ENCODE data around the gene ZNF234. TPM values are rescaled to one million over a fixed set of nuclear protein-coding genes. Genes with fewer than 3 reads are reported as not detected.
A peak's percentile ranks its signal among the peaks of the same experiment; 100 is the strongest.

The ZNF234 gene
- polyA plus RNA-seq, 1 donor from 2014 or later: 9.1 TPM

DNA sequence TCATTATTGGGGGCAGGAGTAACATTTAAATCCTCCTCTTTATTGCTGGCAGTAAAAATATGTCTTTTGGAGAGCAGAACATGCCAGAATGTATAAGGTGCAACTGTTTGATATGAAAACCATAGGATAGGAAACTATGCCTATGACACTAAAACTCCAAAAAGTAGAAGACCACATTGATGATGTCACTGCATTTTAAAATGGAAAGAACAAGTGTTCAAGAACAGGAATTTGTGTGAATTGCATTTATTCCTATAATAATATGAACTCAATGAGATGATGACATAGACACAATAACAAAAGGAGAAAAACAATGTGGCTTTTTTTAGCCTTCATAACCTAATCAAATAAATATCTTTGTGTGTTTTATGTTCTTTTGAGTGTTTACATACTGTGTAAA lies 31.9 kb upstream of the ZNF234 start (continued):
- TF ChIP-seq TAF1 (IDR thresholded peaks at IDR 0.05; ENCODE audit: low read depth) (no peak), RAD21 (conservative IDR thresholded peaks at IDR 0.05) (no peak)

DNA sequence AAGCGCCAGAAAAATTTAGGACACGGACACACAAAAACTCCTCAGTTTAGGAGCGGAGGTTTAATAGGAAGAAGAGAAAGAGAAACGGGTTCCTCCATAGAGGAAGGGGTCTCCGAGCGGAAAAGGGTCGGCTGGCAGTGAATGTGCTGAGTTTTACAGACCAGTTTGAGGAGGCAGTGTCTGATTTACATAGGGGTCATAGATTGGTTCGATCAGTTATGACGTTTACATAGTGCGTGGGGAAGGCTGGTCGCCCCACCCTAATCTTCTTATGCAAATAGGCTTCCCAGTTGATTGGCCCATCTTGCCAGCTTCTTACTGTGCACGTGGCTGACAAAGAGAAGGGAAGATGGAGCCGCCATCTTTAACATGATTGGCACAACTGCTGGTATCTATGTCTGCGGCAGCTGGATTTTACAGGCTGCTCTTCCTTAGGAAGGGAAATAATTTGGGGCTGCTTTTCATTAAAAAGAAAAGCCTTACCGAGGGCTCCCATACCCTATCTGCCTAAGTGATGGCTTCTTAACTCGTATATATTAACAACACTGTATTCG lies 29.4 kb upstream of the ZNF234 start:
- peak overlapping the region; percentile 69 for H3K4me3 ChIP-seq (ENCODE audit: low read length)

DNA sequence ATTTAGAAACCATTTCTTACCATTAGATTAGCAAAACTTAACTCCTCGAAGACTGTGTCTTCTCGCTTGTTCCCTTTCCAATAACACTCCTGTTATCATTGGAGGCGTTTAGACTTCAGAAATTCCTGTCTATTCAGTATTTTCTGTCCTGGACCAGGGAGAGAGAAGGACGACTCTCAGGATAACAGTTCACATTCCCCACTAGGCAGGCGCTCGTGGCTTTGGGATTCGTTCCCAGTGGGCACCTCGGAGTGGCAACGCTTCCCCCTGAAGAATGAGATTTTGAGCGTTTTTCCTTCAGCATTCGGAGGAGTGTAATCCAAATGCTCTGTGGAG lies 28.6 kb upstream of the ZNF234 start:
- Histone ChIP-seq H3K4me3 (ENCODE audit: low read length) (peak overlapping the region; percentile 69), H3K9ac (ENCODE audit: low read length) (peak overlapping the region; percentile 55), H3K4me2 (ENCODE audit: low read length) (peak overlapping the region; percentile 72), H3K9me3 (ENCODE audit: low read length) (no peaks in the 10 kb centered on the region), H3K27me3 (ENCODE audit: insufficient read depth, low read depth, low read length) (no peaks in the 10 kb centered on the region), H4K20me1 (ENCODE audit: insufficient read depth) (no peaks in the 10 kb centered on the region), H3F3A (ENCODE audit: insufficient read depth, low read length, poor library complexity, severe bottlenecking) (no peaks in the 10 kb centered on the region), H3K36me3 (ENCODE audit: insufficient read depth, low read length) (peaks cover 8% of the 10 kb centered on the region), H3K79me2 (replicated peaks; ENCODE audit: insufficient read depth, low read length) (peaks cover 12% of the 10 kb centered on the region), H3K9me2 (ENCODE audit: insufficient read depth, low read length) (no peaks in the 10 kb centered on the region), H3K27ac (ENCODE audit: low read length) (peak overlapping the region; percentile 49), H2AFZ (ENCODE audit: low read depth, low read length) (peak overlapping the region; percentile 31)
- TF ChIP-seq EP300 (conservative IDR thresholded peaks at IDR 0.05; ENCODE audit: poor library complexity, severe bottlenecking): no peak
- no peak for TF ChIP-seq SMC3 (conservative IDR thresholded peaks at IDR 0.05; ENCODE audit: poor library complexity)
- TF ChIP-seq RAD21 (conservative IDR thresholded peaks at IDR 0.05): no peak

More for the DNA sequence above, 29.4 kb upstream of the ZNF234 start:
- Histone ChIP-seq H3K79me2 (replicated peaks; ENCODE audit: insufficient read depth, low read length) (peaks cover 12% of the 10 kb centered on the region), H3K36me3 (ENCODE audit: insufficient read depth, low read length) (peaks cover 15% of the 10 kb centered on the region), H3K9me2 (ENCODE audit: insufficient read depth, low read length) (no peaks in the 10 kb centered on the region), H2AFZ (ENCODE audit: low read depth, low read length) (no peak overlapping the region), H3K27ac (ENCODE audit: low read length) (peak overlapping the region; percentile 49), H3K4me2 (ENCODE audit: low read length) (peak overlapping the region; percentile 72), H3F3A (ENCODE audit: insufficient read depth, low read length, poor library complexity, severe bottlenecking) (no peaks in the 10 kb centered on the region), H3K9ac (ENCODE audit: low read length) (peak overlapping the region; percentile 55), H4K20me1 (ENCODE audit: insufficient read depth) (no peaks in the 10 kb centered on the region), H3K9me3 (ENCODE audit: low read length) (no peaks in the 10 kb centered on the region), H3K27me3 (ENCODE audit: insufficient read depth, low read depth, low read length) (no peaks in the 10 kb centered on the region)
- TF ChIP-seq POLR2AphosphoS5 (IDR thresholded peaks at IDR 0.05) (peak; percentile 10), SMC3 (conservative IDR thresholded peaks at IDR 0.05; ENCODE audit: poor library complexity) (no peak), EP300 (conservative IDR thresholded peaks at IDR 0.05; ENCODE audit: poor library complexity, severe bottlenecking) (no peak)

DNA sequence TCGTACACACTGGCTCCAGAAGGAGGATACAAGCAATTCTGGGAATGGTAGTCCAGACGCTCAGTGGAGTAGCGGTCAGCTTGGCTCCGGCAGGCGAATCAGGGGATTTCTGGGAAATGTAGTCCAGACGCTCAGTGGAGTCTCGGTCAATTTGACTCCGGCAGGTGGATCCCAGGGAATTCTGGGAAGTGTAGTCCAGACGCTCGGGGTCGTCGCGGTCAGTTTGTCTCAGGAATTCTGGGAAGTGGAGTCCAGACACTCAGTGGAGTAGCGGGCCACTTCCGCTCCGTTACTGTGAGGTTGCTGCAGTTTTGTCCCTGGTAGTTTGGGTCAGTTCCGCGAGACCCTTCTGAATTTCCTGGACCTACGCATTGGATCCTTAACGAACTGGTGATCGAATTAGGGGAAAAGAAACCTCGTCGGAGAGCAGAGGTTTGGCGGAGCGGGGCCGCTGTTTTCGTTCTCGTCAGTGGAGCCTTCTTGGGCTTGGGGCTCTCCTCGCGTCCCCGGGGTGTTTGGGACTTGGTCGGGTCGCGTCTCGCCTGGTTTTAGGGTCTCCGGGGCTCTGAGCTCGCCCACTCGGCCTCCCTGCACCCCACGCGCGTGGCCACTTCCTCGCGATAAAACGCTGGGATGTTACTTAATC lies 28.1 kb upstream of the ZNF234 start, which contains the start of gene ZNF225:
Gene ZNF225 (plus strand): TSS at position 262 of the 646 bp plus-strand sequence. CDS start 2,429 bp downstream, outside the sequence.
- H3K9ac ChIP-seq (ENCODE audit: low read length): peak within 1 kb of the TSS; percentile 66
- peak within 1 kb of the TSS; percentile 69 for H3K4me3 ChIP-seq (ENCODE audit: low read length)
- H3K9me2 ChIP-seq (ENCODE audit: insufficient read depth, low read length): no peaks in the 10 kb centered on the region
- peaks cover 12% of the 10 kb centered on the region for H3K79me2 ChIP-seq (replicated peaks; ENCODE audit: insufficient read depth, low read length)
- H3K27me3 ChIP-seq (ENCODE audit: insufficient read depth, low read depth, low read length): no peaks in the 10 kb centered on the region
- TF ChIP-seq, protein P1, sequence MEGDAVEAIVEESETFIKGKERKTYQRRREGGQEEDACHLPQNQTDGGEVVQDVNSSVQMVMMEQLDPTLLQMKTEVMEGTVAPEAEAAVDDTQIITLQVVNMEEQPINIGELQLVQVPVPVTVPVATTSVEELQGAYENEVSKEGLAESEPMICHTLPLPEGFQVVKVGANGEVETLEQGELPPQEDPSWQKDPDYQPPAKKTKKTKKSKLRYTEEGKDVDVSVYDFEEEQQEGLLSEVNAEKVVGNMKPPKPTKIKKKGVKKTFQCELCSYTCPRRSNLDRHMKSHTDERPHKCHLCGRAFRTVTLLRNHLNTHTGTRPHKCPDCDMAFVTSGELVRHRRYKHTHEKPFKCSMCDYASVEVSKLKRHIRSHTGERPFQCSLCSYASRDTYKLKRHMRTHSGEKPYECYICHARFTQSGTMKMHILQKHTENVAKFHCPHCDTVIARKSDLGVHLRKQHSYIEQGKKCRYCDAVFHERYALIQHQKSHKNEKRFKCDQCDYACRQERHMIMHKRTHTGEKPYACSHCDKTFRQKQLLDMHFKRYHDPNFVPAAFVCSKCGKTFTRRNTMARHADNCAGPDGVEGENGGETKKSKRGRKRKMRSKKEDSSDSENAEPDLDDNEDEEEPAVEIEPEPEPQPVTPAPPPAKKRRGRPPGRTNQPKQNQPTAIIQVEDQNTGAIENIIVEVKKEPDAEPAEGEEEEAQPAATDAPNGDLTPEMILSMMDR (IDR thresholded peaks at IDR 0.05; ENCODE audit: poor library complexity, severe bottlenecking): peak; percentile 45
- peak; percentile 59 for TF ChIP-seq POLR2AphosphoS5 (IDR thresholded peaks at IDR 0.05)
- TF ChIP-seq SMC3 (conservative IDR thresholded peaks at IDR 0.05; ENCODE audit: poor library complexity): peak; percentile 30
- peak; percentile 53 for TF ChIP-seq TAF1 (IDR thresholded peaks at IDR 0.05; ENCODE audit: low read depth)
- TF ChIP-seq MXI1 (conservative IDR thresholded peaks at IDR 0.05; ENCODE audit: poor library complexity, severe bottlenecking): peak; percentile 80
- TF ChIP-seq EZH2 (IDR thresholded peaks at IDR 0.05; ENCODE audit: borderline replicate concordance, insufficient read depth, low read length, poor library complexity, severe bottlenecking): no peak
- TF ChIP-seq RAD21 (conservative IDR thresholded peaks at IDR 0.05): peak; percentile 23
- TF ChIP-seq, protein P2, sequence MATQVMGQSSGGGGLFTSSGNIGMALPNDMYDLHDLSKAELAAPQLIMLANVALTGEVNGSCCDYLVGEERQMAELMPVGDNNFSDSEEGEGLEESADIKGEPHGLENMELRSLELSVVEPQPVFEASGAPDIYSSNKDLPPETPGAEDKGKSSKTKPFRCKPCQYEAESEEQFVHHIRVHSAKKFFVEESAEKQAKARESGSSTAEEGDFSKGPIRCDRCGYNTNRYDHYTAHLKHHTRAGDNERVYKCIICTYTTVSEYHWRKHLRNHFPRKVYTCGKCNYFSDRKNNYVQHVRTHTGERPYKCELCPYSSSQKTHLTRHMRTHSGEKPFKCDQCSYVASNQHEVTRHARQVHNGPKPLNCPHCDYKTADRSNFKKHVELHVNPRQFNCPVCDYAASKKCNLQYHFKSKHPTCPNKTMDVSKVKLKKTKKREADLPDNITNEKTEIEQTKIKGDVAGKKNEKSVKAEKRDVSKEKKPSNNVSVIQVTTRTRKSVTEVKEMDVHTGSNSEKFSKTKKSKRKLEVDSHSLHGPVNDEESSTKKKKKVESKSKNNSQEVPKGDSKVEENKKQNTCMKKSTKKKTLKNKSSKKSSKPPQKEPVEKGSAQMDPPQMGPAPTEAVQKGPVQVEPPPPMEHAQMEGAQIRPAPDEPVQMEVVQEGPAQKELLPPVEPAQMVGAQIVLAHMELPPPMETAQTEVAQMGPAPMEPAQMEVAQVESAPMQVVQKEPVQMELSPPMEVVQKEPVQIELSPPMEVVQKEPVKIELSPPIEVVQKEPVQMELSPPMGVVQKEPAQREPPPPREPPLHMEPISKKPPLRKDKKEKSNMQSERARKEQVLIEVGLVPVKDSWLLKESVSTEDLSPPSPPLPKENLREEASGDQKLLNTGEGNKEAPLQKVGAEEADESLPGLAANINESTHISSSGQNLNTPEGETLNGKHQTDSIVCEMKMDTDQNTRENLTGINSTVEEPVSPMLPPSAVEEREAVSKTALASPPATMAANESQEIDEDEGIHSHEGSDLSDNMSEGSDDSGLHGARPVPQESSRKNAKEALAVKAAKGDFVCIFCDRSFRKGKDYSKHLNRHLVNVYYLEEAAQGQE (IDR thresholded peaks at IDR 0.05; ENCODE audit: borderline replicate concordance): peak; percentile 56
- TF ChIP-seq EP300 (conservative IDR thresholded peaks at IDR 0.05; ENCODE audit: poor library complexity, severe bottlenecking): peak; percentile 18
- H3K4me2 ChIP-seq (ENCODE audit: low read length): peak within 1 kb of the TSS; percentile 87
- H3K27ac ChIP-seq (ENCODE audit: low read length): peak within 1 kb of the TSS; percentile 49
- H2AFZ ChIP-seq (ENCODE audit: low read depth, low read length): peak within 1 kb of the TSS; percentile 90
- no peaks in the 10 kb centered on the region for H3F3A ChIP-seq (ENCODE audit: insufficient read depth, low read length, poor library complexity, severe bottlenecking)
- no peaks in the 10 kb centered on the region for H4K20me1 ChIP-seq (ENCODE audit: insufficient read depth)
- peaks cover 3% of the 10 kb centered on the region for H3K36me3 ChIP-seq (ENCODE audit: insufficient read depth, low read length)
- no peaks in the 10 kb centered on the region for H3K9me3 ChIP-seq (ENCODE audit: low read length)

Data from neural cell (in vitro differentiated cells).